ENCODE results near the gene DEPDC5. TPM values are rescaled to one million over a fixed set of nuclear protein-coding genes. Genes with fewer than 3 reads are reported as not detected.

Gene DEPDC5
- total RNA-seq, 4 donors from 2014 or later: 17.5 to 30.4 (median 22.8) TPM

GRCh38 chr22:31926969-31927368, 173.2 kb downstream of the DEPDC5 start:
- Histone ChIP-seq H3K4me3 (replicated peaks in 1 of 3) (no peak overlapping the region), H3K9me3 (no peaks in the 10 kb centered on the region), H3K4me1 (no peaks in the 10 kb centered on the region), H3K36me3 (no peaks in the 10 kb centered on the region), H3K27me3 (no peaks in the 10 kb centered on the region), H3K27ac (no peak overlapping the region)
- intact Hi-C loops (cut with DNase I): no loop called here
- no peak for TF ChIP-seq POLR2A (IDR thresholded peaks at IDR 0.05)
- TF ChIP-seq, protein P1, sequence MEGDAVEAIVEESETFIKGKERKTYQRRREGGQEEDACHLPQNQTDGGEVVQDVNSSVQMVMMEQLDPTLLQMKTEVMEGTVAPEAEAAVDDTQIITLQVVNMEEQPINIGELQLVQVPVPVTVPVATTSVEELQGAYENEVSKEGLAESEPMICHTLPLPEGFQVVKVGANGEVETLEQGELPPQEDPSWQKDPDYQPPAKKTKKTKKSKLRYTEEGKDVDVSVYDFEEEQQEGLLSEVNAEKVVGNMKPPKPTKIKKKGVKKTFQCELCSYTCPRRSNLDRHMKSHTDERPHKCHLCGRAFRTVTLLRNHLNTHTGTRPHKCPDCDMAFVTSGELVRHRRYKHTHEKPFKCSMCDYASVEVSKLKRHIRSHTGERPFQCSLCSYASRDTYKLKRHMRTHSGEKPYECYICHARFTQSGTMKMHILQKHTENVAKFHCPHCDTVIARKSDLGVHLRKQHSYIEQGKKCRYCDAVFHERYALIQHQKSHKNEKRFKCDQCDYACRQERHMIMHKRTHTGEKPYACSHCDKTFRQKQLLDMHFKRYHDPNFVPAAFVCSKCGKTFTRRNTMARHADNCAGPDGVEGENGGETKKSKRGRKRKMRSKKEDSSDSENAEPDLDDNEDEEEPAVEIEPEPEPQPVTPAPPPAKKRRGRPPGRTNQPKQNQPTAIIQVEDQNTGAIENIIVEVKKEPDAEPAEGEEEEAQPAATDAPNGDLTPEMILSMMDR (IDR thresholded peaks at IDR 0.05): no peak
- no peak for DNase-seq

- no peak for TF ChIP-seq POLR2A (IDR thresholded peaks at IDR 0.05)
- TF ChIP-seq, protein P1 (IDR thresholded peaks at IDR 0.05): no peak
- no peaks in the 10 kb centered on the region for H3K4me1 ChIP-seq
- H3K9me3 ChIP-seq: no peaks in the 10 kb centered on the region
- H3K4me3 ChIP-seq (replicated peaks in 1 of 3): no peak overlapping the region
- H3K27ac ChIP-seq: no peak overlapping the region
- H3K27me3 ChIP-seq: no peaks in the 10 kb centered on the region
- intact Hi-C loops (cut with DNase I): no loop called here
- DNase-seq: no peak
- H3K36me3 ChIP-seq: no peaks in the 10 kb centered on the region
- WGBS, 2 donors: 83 to 88% methylated on average over 3 of the region's 3 CpGs
These were observed 173.7 kb downstream of the DEPDC5 start for GRCh38 chr22:31927562-31927961.

DNA sequence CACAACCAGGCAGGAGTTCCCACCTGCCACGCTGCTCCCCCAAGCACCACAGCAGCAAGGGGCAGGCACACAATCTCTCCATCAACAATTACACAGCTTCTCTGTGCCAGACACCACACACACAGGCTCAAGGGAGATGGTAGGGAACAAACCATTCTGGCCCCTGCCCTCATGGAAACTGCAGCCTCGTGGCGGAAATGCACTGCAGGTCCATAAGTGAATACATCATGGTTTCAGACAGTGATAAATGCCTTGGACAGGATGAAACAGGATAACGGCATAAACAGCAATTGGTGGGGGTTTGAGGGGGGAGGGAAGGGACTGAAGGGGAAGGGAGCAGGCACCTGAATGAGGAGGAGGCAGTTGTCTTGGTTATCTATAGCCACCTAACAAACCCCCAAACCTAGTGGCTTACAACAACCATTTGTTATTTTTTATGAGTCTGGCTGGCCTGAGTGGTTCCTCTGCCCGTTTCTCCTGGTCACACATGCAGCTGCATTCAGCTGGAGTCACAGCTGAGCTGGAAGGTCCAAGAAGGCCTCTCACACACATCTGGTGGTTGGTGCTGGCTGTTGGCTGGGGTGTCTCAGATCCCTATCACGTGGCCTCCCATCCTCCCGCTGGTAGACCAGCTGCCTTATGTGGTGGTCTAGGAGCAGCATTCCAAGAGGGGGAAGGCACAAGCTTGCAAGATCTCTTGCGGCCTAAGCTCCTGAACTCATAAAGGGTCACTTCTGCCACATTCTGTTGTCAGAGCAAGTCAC, 175.5 kb downstream of the DEPDC5 start:
- TF ChIP-seq POLR2A (IDR thresholded peaks at IDR 0.05): no peak
- TF ChIP-seq, protein P1 (IDR thresholded peaks at IDR 0.05): no peak
- no peaks in the 10 kb centered on the region for H3K9me3 ChIP-seq

DNA sequence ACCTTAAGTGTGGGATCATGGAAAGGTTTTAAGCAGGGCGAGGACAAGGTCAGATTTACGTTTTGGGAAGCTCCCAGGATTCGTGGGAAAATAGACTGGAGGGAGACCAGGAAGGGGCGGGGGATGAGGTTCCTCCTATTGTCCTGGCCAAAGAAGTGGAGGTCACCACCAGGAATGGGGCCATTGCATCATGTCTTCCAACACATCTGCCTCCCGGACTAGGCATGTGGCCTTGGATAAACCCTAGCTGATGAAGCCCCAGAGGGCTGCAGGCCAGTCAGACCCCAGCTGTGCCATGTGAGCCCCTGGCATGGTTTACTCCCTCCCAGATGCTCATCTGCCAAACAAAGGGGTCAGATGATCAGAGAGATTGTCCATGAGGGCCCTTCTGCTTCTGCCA, 179.0 kb downstream of the DEPDC5 start:
- Histone ChIP-seq H3K27me3 (no peaks in the 10 kb centered on the region), H3K27ac (no peak overlapping the region), H3K4me1 (no peaks in the 10 kb centered on the region), H3K36me3 (no peaks in the 10 kb centered on the region), H3K4me3 (replicated peaks in 1 of 3) (no peak overlapping the region), H3K9me3 (no peaks in the 10 kb centered on the region)
- DNase-seq: no peak
- intact Hi-C loops (cut with DNase I): no loop called here
- TF ChIP-seq, protein P1 (IDR thresholded peaks at IDR 0.05): no peak
- TF ChIP-seq POLR2A (IDR thresholded peaks at IDR 0.05): no peak
- WGBS, 2 donors: 83 to 84% methylated on average over 5 of the region's 5 CpGs

More for the DNA sequence above, 175.5 kb downstream of the DEPDC5 start:
- Histone ChIP-seq H3K36me3 (no peaks in the 10 kb centered on the region), H3K4me1 (no peaks in the 10 kb centered on the region), H3K27me3 (no peaks in the 10 kb centered on the region), H3K27ac (no peak overlapping the region), H3K4me3 (replicated peaks in 1 of 3) (no peak overlapping the region)
- WGBS, 2 donors: 74% methylated on average over 8 of the region's 8 CpGs
- intact Hi-C loops (cut with DNase I): no loop called here
- no peak for DNase-seq

- Histone ChIP-seq H3K27me3 (no peaks in the 10 kb centered on the region), H3K27ac (no peak overlapping the region), H3K4me1 (no peaks in the 10 kb centered on the region), H3K9me3 (no peaks in the 10 kb centered on the region), H3K36me3 (no peaks in the 10 kb centered on the region), H3K4me3 (replicated peaks in 1 of 3) (no peak overlapping the region)
- intact Hi-C loops (cut with DNase I): no loop called here
- DNase-seq: no peak
- whole genome bisulfite sequencing, 2 donors: 94 to 98% methylated on average over 6 of the region's 6 CpGs
- TF ChIP-seq, protein P1 (IDR thresholded peaks at IDR 0.05): no peak
- no peak for TF ChIP-seq POLR2A (IDR thresholded peaks at IDR 0.05)
These were observed 179.6 kb downstream of the DEPDC5 start for GRCh38 chr22:31933406-31933805.
